SK-N-DZ (cell line): Measurements from ENCODE around the gene GRM1.
"Not testable (repeated sequence)": the region's sequence is repeated elsewhere in the genome, so short reads cannot be mapped to it uniquely, and the experiment has no call there.

Experiments
- DNase-seq: peaks from one replicate; pipeline ENCODE4 v3.0.0-alpha.2; 2015; ENCODE audit warnings: low spot score

The GRM1 gene

DNA sequence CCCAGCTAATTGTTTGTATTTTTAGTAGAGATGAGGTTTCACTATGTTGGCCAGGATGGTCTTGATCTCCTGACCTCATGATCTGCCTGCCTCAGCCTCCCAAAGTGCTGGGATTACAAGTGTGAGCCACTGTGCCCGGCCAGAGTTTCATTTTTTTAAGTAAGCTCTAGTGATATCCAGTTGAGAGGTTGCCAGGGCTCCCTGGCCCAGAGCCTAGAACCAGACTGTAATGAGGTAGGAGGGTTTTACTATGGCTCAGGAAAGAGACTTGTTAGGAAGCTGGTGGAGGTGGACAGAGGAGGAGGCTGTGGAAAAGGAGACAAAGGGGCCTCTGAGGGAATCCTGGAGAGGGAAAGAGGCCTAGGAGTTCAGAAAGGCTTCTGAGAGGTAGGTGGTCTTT is 242.3 kb downstream of the GRM1 start:
- not testable (repeated sequence) for DNase-seq

GRCh38 chr6:146273490-146273889 is 244.6 kb downstream of the GRM1 start:
- no peak for DNase-seq

DNA sequence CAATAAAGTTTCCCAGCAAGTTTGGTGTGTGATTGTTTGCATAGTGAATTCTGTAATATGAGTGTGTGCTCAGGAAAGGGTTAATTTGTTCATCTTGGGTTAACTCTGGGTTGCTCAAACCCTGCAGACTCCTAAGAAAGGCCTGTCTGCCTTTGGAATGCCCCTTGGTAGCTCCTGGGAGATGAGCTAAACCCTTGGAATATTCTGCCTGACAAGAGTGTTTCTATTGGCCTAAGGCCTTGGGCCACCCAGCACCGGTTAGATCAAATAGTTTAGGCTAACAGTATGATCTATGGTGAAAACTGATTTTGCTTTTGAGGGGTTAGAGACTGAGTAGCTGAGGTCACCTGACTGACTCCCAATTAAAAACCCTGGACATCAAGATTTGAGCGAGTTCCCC is 248.3 kb downstream of the GRM1 start:
- DNase-seq, result no peak

GRCh38 chr6:146281651-146282362 is 252.9 kb downstream of the GRM1 start:
- no peak for DNase-seq

DNA sequence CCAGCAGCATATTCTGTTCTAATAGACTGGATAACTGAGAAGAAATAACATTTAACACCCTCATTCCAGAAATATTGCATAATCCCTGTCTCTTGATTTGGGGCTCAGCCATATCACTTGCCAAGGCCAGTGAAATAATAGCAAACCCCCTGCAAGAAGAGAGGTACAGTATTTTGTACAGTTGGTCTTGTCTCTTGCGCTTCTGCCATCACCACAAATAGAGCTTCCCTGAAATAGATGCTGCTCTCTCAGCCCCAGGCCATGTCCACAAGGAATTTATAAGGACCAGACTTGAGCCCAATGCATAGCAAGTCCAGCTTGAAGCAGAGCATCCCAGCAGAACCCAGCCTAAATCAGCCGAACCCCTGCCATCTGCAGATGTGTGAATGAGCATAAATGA is 254.0 kb downstream of the GRM1 start:
- DNase-seq, result no peak

DNA sequence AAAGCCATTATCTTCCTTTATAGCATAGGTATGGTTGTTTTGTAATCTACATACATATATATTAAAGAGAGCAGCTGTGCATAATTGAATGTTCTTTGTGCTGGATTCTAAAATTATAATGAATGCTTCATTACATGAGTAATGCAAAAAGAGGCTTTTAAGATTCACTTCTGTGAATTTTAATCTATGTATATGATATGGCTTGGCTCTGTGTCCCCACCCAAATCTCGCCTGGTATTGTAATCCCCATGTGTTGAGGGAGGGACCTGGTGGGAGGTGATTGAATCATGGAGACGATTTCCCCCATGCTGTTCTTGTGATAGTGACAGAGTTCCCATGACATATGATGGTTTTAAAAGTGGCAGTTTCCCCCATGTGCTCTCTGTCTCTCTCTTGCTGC is 255.4 kb downstream of the GRM1 start:
- no peak for DNase-seq

GRCh38 chr6:146286961-146287360 is 258.1 kb downstream of the GRM1 start:
- no peak for DNase-seq

- DNase-seq, result no peak
Measured at GRCh38 chr6:146287691-146288369, 259.0 kb downstream of the GRM1 start.

DNA sequence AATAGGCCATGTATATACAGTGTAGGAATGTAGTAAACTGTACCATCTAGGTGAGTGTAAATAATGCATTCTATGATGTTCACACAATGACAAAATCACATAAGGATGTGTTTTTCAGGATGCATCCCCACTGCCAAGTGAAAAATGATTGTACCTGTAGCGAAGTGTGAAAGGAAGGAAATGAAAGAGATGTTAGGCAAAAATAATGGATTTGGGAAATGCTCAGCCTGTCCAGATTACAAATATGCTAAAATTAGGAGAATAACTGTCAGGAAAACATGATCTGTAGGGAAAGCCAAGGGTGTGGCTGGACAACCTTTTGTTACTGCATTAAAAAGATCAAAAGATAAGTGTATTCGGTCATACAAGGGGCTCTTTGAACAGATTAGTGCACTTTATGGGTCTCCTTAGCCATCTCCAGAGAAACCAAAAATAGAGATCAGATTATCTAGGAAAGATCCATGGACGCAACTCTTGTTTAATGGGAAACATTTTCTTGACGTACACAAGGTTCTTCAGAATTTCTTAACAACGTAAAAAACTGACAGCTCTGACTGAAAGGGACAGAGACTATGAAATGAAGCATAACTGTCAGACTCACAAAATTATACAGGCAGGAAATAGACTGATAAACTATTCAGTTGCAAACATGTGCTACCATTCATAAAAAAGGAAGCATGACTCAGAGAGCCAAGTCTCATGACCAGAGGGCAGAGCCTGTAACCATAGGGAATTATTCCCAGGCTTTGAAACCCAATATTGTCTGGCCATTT is 261.1 kb downstream of the GRM1 start:
- no peak for DNase-seq

DNA sequence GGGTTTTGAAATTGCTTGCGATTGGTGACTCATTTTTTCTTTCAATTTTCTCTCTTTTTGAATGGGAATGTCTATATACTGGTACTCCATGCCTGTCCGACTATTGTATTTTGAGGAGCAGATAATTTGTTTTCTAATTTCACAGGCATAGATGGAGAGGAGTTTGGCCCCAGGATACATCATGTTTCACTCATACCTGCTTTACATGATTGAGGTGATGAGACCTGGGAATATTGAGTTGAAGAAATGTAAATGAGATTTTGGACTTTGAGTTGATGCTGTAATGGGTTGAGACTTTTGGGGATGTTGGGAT is 261.7 kb downstream of the GRM1 start:
- no peak for DNase-seq

DNA sequence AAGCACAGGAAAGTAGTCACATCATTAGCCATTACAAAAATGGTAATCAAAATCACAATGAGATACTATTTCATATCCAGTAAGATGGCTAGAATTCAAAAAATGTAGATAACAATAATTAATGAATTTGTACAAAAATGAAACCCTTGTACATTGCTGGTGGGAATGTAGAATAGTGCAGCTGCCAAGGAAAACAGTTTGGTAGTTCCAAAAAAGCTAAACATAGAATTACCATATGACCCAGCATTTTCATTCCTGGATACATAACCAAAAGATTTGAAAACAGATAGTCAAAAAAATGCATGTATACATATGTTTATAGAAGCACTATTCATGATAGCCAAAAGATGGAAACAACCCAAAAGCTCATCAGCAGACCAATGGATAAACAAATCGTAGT is 263.6 kb downstream of the GRM1 start:
- no peak for DNase-seq

DNA sequence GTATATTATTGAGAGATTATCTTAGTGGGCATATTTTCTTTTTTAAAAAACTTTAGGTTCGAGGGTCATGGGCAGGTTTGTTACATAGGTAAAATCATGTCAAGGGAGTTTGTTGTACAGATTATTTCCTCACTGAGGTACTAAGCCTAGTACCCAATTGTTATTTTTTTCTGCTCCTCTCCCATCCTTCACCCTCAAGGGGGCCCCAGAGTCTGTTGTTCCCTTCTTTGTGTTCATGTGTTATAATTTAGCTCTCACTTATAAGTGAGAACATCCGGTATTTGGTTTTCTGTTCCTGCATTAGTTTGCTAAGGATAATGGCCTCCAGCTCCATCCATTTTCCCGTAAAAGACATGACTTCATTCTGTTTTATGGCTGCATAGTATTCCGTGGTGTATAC is 266.8 kb downstream of the GRM1 start:
- DNase-seq, result no peak

- no peak for DNase-seq
Measured at GRCh38 chr6:146297815-146298214, 269.0 kb downstream of the GRM1 start.

- peak; percentile 6 for DNase-seq
Measured at GRCh38 chr6:146300521-146300920, 271.7 kb downstream of the GRM1 start.

GRCh38 chr6:146301764-146302163 is 272.9 kb downstream of the GRM1 start:
- no peak for DNase-seq

GRCh38 chr6:146302994-146303393 is 274.1 kb downstream of the GRM1 start:
- DNase-seq, result no peak

DNA sequence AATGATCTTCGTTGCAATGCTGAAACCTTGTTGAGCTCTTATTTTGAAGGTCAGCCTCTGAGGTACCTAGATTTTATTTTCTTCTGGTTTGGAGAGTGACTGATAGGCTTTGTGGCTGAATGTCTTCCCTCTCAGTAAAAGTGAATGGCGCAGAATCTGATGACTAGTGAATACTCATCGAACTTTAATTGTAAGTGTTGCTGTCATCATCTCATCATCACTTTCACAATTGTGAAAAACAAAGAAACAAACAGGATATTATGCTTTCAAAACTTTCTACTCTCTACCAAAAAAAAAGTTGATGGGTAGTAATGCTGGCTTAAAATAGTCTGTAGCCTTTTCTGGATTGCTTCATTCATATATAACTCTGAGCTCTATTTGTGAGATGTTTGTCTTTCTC is 275.3 kb downstream of the GRM1 start:
- no peak for DNase-seq

DNA sequence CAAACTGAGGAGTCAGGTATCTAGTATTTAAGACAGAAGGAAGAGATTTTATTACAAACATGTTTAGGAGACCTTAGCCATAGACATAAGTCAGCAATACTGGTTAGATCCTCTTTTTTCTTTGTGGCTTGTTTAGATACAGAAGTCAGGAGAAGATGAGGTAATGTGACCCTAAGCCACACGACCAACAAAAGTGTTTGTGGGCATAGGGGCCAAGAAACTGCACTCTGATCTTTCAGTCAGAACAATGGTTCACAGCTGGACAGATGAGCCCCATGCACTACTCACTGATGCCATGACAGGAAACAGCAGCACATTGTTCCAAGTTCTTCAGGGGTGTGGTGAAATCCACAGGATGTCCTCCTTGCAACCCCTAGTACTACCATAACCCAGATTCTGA is 276.2 kb downstream of the GRM1 start:
- no peak for DNase-seq

GRCh38 chr6:146305951-146306350 is 277.1 kb downstream of the GRM1 start:
- DNase-seq, result no peak

DNA sequence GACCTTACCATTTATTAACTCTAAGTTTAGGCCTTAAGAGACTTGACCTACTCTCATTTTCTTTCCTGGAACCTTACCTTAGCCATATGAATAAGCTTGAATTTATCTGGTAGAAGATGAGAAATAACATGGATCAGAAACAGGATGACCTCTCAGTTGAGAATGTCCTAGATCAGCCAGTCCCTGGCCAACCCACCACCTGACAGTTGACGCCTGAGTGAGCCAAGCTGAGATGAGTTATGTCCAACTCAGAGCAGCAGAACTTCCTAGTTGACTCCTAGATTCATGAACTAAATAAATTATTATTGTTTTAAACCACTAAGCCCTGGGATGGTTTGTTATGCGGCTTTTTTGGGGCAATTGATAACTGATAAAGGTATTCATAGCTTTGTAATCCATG is 281.8 kb downstream of the GRM1 start:
- no peak for DNase-seq

DNA sequence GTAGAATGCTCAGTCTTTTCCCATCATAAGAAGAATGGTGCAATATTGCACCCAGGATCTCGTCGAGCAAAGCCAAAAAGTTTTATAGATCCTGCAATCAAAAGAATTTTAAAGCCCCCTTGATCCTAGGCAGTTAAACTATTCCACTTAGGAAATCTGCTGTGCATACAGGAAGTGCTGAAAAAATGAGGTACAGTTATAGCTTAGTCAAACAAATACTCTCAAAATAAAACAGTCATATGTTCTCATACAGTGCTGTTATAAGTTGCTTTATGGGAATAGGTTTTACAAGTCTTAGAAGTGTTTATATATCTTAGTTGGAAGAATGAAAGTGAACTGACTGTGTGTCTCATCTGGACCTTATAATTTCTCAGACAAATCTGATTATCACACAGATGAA is 282.2 kb downstream of the GRM1 start:
- DNase-seq, result no peak

- DNase-seq, result no peak
Measured at GRCh38 chr6:146312608-146313007, 283.7 kb downstream of the GRM1 start.
